ENCODE data around the gene MAVS.

The MAVS gene

DNA sequence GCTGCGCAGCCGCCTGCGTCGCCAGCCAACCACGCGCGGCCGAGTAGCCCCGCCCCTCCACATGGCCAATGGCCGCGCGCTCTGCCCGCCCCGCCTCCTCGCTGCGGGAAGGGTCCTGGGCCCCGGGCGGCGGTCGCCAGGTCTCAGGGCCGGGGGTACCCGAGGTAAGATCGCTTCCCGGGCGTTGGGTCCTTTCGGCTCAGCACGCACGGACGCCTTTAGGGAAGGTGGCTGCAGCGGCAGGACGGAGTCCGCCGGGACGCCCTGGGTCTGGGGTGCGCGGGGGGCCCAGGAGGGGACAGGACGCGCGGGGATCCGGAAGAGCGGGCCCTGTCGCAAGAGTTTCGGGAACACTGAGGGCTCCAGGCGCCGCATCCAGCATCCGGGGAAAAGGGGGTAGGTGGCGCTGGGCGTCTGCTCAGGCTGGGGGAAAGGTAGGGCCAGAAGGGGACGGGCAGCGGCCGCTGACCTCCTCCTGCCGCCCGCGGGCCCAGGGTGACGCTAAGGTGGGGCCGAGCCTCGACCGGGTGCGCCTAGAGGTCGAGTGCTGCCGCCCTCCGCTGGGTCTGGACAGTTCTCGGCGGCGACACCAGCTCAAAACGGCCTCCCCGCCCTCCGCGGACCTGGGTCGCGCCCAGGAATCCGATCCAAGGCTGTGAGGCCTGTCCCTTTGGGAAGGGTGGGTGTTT, at the start of gene MAVS:
TSS of gene MAVS (plus strand) at position 95 of the 689 bp plus-strand sequence. CDS start 7,791 bp downstream, outside the sequence.
- DNase-seq = peak; percentile 93

DNA sequence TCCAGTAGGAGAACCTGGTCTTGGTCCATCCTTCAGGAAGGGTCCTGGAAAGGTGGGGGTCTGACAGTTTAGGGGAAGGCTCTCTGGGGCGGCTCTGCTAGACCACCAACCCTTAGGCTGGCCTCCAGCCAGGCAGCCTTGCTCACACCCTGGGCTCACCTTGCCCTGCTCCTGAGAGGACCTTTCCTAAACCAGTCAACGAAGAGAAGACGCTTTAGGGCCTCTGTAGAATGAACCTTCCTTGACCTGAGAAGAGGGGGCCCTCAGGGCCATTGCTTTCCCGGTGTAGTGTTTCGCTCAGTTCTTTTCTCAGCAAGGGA, 49.4 kb upstream of the MAVS start:
- no peak for DNase-seq

GRCh38 chr20:3797592-3798372, 48.9 kb upstream of the MAVS start:
- DNase-seq = no peak

DNA sequence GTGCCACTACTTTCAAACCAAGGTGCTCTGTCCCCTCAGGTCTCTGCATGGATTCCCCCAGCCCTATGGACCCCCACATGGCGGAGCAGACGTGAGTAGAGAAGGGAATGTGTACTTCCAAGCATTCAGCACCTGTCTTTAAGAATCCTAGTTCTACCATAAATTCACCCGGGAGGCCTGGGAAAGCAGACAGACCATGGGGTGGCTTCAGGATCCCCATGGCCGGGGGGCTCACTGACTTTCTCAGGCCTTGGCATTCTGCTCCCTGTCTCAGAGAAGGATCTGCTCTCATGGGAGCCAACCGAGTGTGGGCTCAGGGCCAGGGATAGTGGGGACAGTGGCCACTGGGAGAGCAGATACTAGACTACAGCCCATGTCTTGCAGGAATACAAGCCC, 48.3 kb upstream of the MAVS start:
- no peak for DNase-seq

DNA sequence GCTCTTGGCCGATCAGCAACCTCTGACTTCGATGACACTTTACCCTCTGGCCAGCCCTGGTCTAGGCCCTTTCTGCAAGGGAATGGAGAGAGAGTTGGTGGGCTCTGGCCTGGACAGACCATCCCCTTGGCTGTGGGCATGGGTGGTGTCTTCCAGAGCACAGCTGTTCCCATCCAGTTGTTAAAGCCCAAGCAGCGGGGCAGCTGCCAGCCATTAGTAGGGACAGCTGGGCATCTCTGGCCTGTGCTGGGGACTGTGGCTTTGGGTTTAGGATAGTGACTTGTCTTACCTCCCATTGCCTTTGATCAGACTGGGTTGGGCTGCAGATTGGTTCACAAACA, 47.8 kb upstream of the MAVS start:
- DNase-seq = no peak

DNA sequence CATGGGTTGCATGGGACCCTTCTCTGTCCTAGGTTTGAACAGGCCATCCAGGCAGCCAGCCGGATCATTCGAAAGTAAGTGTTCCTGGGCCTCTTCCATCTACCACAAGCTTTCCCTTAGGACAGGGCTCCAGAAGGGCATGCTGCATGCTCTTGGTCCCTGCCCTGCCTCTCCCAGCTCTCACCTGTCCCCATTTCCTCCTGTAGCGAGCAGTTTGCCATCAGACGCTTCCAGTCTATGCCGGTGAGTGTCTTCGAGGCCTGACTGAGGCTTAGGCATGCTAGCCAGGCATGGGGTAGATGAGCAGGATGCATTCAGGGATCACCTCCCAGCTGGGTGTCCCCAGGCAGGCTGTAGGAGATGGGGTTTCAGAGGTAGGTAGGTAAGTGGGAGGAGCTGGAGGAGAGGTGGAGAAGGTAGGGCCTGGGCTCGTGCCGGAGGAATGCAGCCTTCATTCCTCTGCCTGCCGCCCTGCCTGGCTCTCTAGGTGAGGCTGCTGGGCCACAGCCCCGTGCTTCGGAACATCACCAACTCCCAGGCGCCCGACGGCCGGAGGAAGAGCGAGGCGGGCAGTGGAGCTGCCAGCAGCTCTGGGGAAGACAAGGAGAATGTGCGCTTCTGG, 46.3 kb upstream of the MAVS start:
- no peak for DNase-seq

DNA sequence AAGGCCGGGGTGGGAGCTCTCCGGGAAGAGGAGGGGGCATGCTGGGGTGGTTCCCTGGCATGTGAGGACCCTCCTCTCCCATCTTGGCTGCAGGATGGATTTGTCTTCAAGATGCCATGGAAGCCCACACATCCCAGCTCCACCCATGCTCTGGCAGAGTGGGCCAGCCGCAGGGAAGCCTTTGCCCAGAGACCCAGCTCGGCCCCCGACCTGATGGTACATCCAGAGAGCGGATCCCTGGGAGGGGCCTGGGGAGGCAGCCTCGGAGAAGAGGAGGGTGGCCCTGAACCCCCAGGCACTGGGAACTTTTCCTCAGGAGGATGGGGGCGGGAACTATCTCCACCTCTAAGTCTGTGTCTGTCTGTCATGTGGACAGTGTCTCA, 45.8 kb upstream of the MAVS start:
- no peak for DNase-seq

GRCh38 chr20:3801299-3801698, 45.3 kb upstream of the MAVS start:
- DNase-seq = no peak

GRCh38 chr20:3801846-3802245, 44.8 kb upstream of the MAVS start:
- DNase-seq = no peak

GRCh38 chr20:3802524-3803239, 44.0 kb upstream of the MAVS start:
- DNase-seq = no peak

GRCh38 chr20:3803289-3803688, 43.3 kb upstream of the MAVS start:
- DNase-seq = no peak

DNA sequence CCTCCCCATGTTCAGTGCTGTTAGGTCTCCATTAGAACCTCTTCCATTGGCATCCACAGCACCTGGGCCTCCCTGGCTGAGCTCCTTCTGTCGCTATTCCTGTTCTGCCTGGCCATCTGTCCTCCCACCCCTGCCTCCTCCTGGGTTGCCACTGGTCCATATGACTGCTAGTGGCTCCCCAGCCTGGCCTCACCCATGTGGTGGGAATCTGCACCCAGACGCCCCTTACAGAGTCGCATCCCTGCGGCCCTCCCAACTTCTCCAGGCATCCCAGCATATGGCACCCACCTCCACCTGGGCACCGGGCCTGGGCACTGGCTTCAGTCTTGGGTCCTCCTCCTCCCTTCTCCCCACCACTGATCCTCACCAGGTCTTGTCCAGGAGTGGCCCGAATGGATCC, 42.8 kb upstream of the MAVS start:
- no peak for DNase-seq

DNA sequence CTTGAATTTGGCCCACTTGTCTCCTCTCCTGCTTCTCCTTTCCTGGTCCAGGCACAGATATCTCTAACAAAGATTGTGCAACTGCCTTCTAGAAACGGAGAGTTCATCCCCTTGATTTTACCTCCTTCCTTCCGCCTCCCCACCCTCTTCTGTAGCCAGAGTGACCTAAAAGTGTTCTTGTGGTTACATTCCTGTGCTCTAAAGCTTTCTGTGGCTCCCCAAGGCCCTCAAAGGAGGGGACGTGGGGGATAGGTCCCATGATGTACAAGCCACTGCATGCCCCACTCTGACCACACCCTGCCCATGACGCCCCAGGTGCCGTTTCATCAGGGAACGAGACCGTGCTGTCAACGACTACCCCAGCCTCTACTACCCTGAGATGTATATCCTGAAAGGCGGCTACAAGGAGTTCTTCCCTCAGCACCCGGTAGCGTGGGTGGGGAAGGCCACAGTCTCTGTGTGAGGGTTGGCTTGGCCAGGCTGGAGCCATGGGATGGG, 42.3 kb upstream of the MAVS start:
- no peak for DNase-seq

- no peak for DNase-seq
Measured at GRCh38 chr20:3804781-3805180, 41.9 kb upstream of the MAVS start.

DNA sequence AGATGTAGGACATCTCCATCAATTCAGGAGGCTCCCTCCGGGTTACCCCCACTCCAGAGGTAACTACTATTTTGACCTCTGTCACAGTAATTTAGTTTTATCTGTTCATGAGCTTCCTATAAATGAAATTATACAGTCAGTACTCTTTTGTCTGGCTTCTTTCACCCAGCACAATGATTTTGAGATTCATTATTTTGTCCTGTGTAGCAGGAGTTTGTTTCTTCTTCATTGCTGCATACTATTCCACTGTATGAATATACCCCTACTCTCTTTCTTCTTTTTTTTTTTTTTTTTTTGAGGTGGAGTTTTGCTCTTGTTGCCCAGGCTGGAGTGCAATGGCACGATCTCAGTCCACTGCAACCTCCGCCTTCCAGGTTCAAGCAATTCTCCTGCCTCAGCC, 38.1 kb upstream of the MAVS start:
- no peak for DNase-seq

DNA sequence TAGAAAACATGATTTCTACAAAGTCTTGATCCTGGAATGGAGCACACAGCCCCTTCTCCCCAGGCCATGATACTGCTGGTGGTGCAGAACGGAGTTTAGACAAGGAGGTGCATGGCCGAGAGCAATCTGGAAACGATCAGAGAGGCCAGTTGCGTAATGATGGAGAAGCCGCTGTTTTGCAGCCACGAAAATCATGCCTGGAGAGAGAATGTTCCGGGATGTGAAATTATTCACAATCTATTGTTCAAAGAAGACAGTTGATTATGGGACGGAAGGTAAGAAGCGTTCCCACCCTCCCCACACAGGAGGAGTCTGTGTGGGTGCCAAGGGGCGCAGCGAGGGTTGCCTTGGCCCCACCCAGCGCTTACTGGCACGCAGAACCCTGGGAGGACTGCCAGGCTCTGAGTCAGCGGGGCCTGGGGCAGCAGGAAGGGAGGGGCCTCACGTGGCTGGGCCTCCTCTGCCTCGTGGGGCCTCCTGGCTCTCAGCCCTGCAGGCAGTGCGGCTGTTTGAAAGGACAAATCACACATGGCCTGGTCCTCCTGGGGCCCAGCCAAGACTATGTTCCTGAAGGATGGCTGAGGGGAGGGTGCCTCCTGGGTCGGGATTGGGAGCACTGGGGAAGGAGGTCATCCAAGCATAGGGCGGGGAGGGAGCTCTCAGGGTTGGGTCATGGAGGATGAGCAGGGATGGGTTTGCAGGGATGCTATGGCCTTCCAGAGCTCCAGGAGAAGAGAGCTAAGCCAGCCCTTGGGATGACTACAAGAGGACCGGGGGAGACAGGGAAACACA, 35.0 kb upstream of the MAVS start:
- DNase-seq = peak; percentile 92

DNA sequence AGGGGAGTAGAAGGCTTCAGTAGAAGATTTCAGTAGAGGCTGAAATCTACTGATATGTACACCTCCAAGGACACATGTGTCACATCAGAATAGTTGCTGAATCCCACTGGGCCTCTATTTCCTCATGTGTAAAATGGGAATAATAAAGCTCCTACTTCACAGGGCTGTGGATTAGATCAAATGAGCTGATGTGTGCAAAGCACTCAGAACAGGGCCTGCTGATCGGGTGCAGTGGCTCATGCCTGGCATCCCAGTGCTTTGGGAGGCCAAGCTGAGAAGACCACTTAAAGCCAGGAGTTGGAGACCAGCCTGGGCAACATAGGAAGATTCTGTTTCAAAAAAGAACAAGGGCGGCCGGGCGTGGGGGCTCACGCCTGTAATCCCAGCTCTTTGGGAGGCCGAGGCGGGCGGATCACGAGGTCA, 34.4 kb upstream of the MAVS start:
- no peak for DNase-seq

DNA sequence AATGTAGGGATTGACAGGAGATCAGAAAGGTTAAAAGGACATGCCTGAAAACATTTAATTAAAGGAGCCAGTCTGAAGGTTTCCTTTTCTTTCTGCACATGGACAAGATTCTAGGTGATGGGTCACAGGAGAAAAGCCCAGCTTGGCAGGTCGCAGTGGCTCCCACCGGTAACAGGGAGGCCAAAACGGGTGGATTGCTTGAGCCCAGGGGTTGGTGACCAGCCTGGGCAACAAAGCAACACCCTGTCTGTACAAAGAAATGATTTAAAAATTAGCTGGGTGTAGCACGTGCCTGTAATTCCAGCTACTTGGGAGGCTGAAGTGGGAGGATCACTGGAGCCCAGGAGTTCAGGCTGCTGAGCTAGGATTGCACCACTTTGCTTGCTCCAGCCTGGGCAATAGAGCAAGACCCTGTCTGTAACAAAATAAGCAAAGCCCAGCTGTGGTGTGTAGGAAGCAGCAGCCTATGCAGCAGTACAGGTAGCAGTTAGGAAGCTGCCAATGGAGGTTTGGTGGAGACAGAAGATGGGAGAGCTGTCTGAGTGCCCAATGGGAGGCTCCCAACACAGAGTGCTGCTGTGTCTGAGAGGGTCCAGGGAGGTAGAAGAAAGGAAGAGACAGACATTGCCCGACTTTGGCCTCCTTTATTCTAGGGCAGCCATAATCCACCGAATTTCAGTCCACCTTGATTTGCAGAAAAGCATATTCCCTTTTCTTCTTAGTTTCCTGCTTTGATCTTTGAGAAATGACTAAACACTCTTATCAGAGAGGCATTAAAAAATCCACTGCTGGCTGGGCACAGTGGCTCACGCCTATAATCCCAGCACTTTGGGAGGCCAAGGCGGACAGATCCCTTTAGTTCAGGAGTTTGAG, 33.4 kb upstream of the MAVS start:
- no peak for DNase-seq

GRCh38 chr20:3813848-3814581, 32.6 kb upstream of the MAVS start:
- no peak for DNase-seq

DNA sequence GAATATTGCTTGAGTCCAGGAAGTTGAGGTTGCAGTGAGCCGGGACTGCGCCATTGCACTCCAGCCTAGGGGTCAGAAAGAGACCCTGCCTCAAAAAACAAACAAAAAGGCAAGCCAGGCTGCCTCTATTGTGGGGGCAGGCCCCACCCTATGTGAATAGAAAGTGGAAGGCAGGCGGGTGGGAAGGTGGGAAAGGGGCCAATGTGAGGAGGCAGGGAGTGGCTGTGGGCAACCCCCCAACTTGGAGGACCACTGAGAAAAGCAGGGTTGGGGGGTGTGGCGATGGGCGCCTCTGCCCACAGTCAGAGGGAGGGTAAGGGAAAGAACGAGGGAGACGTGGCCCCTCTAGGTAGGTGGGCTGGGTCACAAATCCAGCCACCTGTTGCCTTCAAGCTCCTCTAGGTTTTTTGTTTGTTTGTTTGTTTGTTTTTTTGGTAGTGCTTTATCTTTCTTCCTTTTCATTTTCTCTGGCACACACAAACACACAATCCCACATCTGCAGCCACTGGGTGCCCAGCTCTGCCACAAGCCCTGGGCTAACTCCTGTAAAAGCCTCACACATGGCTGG, 31.6 kb upstream of the MAVS start:
- DNase-seq = no peak
